Karpas-422 (cell line): ENCODE measurements around the gene ANXA8L1. TPM values are rescaled to one million over a fixed set of nuclear protein-coding genes. Genes with fewer than 3 reads are reported as not detected.
"Not testable (repeated sequence)": the region's sequence is repeated elsewhere in the genome, so short reads cannot be mapped to it uniquely, and the experiment has no call there.

Experiments
- DNase-seq: peaks from one replicate; pipeline ENCODE4 v3.0.0-alpha.2; 2015
- H2AFZ ChIP-seq: fragments of 200-600 bp; sonication (generic); 2 replicates; pipeline ENCODE4 v1.6.1; 2014; ENCODE audit warnings: antibody characterized with exemption, low read length, mixed read lengths
- H3K27ac ChIP-seq: fragments of 200-600 bp; sonication (generic); 2 replicates; pipeline ENCODE4 v1.5.1; 2014; ENCODE audit warnings: mild to moderate bottlenecking, low read length, moderate library complexity
- H3K27me3 ChIP-seq: fragments of 200-600 bp; sonication (generic); 2 replicates; pipeline ENCODE4 v1.6.1; 2014; ENCODE audit warnings: low read length, mixed read lengths
- H3K36me3 ChIP-seq: fragments of 200-600 bp; sonication (generic); 2 replicates; pipeline ENCODE4 v1.6.1; 2014; ENCODE audit warnings: low read length, mixed read lengths; ENCODE audit not compliant: insufficient read depth
- H3K4me1 ChIP-seq: fragments of 200-600 bp; sonication (generic); 2 replicates; pipeline ENCODE4 v1.6.1; 2014; ENCODE audit warnings: mild to moderate bottlenecking, low read length, mixed read lengths
- H3K4me2 ChIP-seq: fragments of 200-600 bp; sonication (generic); 2 replicates; pipeline ENCODE4 v1.6.1; 2014; ENCODE audit warnings: low read length, low read depth, mild to moderate bottlenecking; ENCODE audit not compliant: poor library complexity, severe bottlenecking
- H3K4me3 ChIP-seq: fragments of 200-600 bp; sonication (generic); 2 replicates; pipeline ENCODE4 v1.5.1; 2014; ENCODE audit warnings: mild to moderate bottlenecking, antibody characterized with exemption, low read length, mixed read lengths
- H3K79me2 ChIP-seq: fragments of 200-600 bp; sonication (generic); 2 replicates; pipeline ENCODE4 v1.6.1; 2014; ENCODE audit warnings: mild to moderate bottlenecking, low read length, mixed read lengths
- H3K9ac ChIP-seq: fragments of 200-600 bp; sonication (generic); 2 replicates; pipeline ENCODE4 v1.6.0; 2014; ENCODE audit warnings: low read length
- H3K9me2 ChIP-seq: fragments of 200-600 bp; sonication (generic), shearing (Covaris generic); replicated peaks from 2 replicates; pipeline ENCODE4 v1.6.0; 2014; ENCODE audit warnings: mild to moderate bottlenecking, low read length, moderate library complexity; ENCODE audit not compliant: insufficient read depth
- H3K9me3 ChIP-seq: fragments of 300-700, 200-600 bp; sonication (generic); 2 replicates; pipeline ENCODE4 v1.6.1; 2014; ENCODE audit warnings: low read length, mixed read lengths
- H4K20me1 ChIP-seq: fragments of 200-600 bp; sonication (generic); 2 replicates; pipeline ENCODE4 v1.6.1; 2014; ENCODE audit warnings: mild to moderate bottlenecking, antibody characterized with exemption, low read length, low read depth; ENCODE audit not compliant: insufficient read depth
- total RNA-seq: library from RNA; depleted of rRNA; stranded (reverse); fragments of >200 nt; shearing (Covaris generic); gene quantifications from 2 replicates; pipeline ENCODE4 v1.2.3, GENCODE V29; 2014; ENCODE audit warnings: low replicate concordance

ANXA8L1 gene
- total RNA-seq, 1 experiment from 2014 or later: not detected

GRCh38 chr10:46367209-46367608, 8.4 kb upstream of the ANXA8L1 start:
- not testable (repeated sequence) for H3K27me3 ChIP-seq, H4K20me1 ChIP-seq, H3K36me3 ChIP-seq, H3K9ac ChIP-seq, H2AFZ ChIP-seq, H3K79me2 ChIP-seq, DNase-seq, H3K9me3 ChIP-seq, H3K27ac ChIP-seq, H3K4me2 ChIP-seq, H3K4me3 ChIP-seq, H3K4me1 ChIP-seq, H3K9me2 ChIP-seq

DNA sequence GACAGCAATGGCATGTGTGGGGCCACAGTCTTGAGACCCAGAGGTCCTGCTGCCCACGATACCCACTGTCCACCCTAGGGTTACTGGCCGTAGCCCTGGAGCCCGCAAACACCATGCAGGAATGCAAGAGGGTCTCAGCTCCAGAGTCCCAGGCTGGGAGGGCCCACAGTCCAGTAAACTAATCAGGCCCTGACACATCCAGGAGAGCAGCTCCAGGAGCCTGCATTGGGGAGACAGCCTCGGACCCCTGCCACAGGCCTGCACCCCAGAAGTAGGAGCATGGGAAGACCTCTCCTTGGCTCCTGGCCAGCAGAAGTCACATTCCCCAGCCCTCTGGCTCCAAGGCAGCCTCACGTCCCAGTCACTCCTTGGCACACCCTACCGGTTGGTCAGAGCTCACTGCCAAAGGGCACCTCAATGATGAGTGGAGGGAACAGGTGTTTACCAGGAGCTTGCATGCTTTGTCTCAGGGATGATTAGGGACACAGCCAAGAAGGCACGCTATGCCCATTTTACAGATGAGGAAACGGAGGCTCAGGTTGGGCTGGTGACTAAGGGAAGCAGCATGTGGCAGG, 7.8 kb upstream of the ANXA8L1 start:
- H3K9me3 ChIP-seq, H3K27ac ChIP-seq, H3K9ac ChIP-seq, H3K9me2 ChIP-seq, DNase-seq, H3K4me1 ChIP-seq, H4K20me1 ChIP-seq, H3K27me3 ChIP-seq, H3K79me2 ChIP-seq, H2AFZ ChIP-seq, H3K36me3 ChIP-seq, H3K4me2 ChIP-seq, H3K4me3 ChIP-seq: not testable (repeated sequence)

- H3K4me3 ChIP-seq, H3K4me1 ChIP-seq, H3K27ac ChIP-seq, H3K9me3 ChIP-seq, DNase-seq, H3K4me2 ChIP-seq, H3K79me2 ChIP-seq, H3K9me2 ChIP-seq, H4K20me1 ChIP-seq, H2AFZ ChIP-seq, H3K27me3 ChIP-seq, H3K9ac ChIP-seq, H3K36me3 ChIP-seq: not testable (repeated sequence)
These were observed 6.6 kb upstream of the ANXA8L1 start for GRCh38 chr10:46368956-46369355.

DNA sequence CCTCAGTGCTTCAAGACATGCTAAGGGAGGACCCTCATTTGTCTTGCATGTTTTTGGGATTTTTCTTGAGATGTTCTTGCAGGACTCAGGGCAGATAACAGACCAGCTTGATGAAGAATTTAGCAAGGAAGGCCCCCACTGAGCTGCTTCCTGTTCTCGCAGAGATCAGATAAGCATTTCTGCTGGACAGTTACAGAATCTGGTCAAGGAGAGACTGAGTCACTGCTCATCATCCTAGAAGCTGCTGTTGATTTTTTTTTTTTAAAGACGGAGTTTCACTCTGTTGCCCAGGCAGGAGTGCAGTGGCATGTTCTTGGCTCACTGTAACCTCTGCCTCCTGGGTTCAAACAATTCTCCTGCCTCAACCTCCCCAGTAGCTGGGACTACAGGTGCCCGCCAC, 1.2 kb upstream of the ANXA8L1 start:
- H4K20me1 ChIP-seq, H3K4me2 ChIP-seq, H3K27ac ChIP-seq, H2AFZ ChIP-seq, DNase-seq, H3K4me1 ChIP-seq, H3K4me3 ChIP-seq, H3K9me2 ChIP-seq, H3K27me3 ChIP-seq, H3K36me3 ChIP-seq, H3K9ac ChIP-seq, H3K79me2 ChIP-seq, H3K9me3 ChIP-seq: not testable (repeated sequence)

DNA sequence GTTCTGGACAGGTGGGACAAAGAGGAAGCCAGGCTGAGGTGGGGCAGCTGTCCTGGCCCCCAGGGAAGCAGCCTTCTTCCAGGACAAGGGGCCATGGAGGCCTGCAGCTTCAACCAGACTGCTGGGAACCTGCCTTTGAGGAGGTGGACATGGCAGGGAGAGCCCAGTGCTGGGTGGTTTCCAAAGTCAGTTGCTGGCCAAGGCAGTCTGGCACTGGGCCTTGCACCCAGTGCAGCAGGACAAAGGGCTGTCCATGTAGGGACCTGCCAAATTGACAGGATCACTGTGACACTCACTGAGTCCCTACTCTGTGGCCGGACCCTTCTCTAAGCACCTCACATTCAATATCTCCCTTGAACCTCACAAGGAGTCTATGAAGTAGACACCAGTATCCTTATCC, 1.4 kb downstream of the ANXA8L1 start:
- H3K4me1 ChIP-seq, H3K79me2 ChIP-seq, H3K27me3 ChIP-seq, H3K9me2 ChIP-seq, H3K4me2 ChIP-seq, H3K9me3 ChIP-seq, H2AFZ ChIP-seq, H3K36me3 ChIP-seq, H3K9ac ChIP-seq, H3K27ac ChIP-seq, H3K4me3 ChIP-seq, DNase-seq, H4K20me1 ChIP-seq: not testable (repeated sequence)

DNA sequence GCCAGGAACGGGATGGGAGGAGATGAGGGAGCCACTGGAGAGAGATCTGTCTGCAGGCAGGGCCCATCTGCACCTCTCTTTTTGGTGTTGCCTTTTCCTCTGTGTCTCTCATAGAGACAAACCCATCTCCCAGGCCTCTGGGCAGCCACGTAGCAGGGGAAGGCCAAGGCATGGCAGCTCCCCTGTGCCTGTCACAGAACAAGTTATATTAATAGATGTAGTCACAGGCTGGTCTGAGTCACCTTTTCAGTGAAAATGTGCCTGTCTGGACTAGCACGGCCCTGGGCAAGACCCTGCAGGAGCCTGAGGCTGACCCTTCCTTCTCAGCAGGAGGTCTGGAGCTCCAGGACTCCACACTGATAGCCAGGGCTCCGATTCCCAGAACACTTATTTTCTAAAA, 2.1 kb downstream of the ANXA8L1 start:
- DNase-seq, H3K36me3 ChIP-seq, H3K4me3 ChIP-seq, H3K9me2 ChIP-seq, H3K27ac ChIP-seq, H3K9me3 ChIP-seq, H3K9ac ChIP-seq, H3K79me2 ChIP-seq, H2AFZ ChIP-seq, H3K4me1 ChIP-seq, H3K4me2 ChIP-seq, H4K20me1 ChIP-seq, H3K27me3 ChIP-seq: not testable (repeated sequence)

- not testable (repeated sequence) for H3K79me2 ChIP-seq, H3K4me2 ChIP-seq, H3K9ac ChIP-seq
These were observed 2.5 kb downstream of the ANXA8L1 start for GRCh38 chr10:46378108-46378507.

GRCh38 chr10:46379233-46379848, 3.8 kb downstream of the ANXA8L1 start:
- H3K27me3 ChIP-seq, H3K27ac ChIP-seq, H3K9ac ChIP-seq, H2AFZ ChIP-seq, H3K36me3 ChIP-seq, H3K4me2 ChIP-seq, DNase-seq, H3K4me3 ChIP-seq, H4K20me1 ChIP-seq, H3K9me3 ChIP-seq, H3K9me2 ChIP-seq, H3K79me2 ChIP-seq, H3K4me1 ChIP-seq: not testable (repeated sequence)

More at GRCh38 chr10:46378108-46378507, 2.5 kb downstream of the ANXA8L1 start:
- DNase-seq, H3K9me2 ChIP-seq, H3K27ac ChIP-seq, H2AFZ ChIP-seq, H3K27me3 ChIP-seq, H3K36me3 ChIP-seq, H4K20me1 ChIP-seq, H3K9me3 ChIP-seq, H3K4me3 ChIP-seq, H3K4me1 ChIP-seq: not testable (repeated sequence)

GRCh38 chr10:46385858-46386257, 10.3 kb downstream of the ANXA8L1 start:
- not testable (repeated sequence) for H3K9me3 ChIP-seq, H2AFZ ChIP-seq, H3K79me2 ChIP-seq, H3K4me2 ChIP-seq, H3K27ac ChIP-seq, DNase-seq, H3K9ac ChIP-seq, H3K9me2 ChIP-seq, H3K4me3 ChIP-seq, H3K36me3 ChIP-seq, H4K20me1 ChIP-seq, H3K4me1 ChIP-seq, H3K27me3 ChIP-seq
